GM18907 (cell line): Measurements from ENCODE around the gene PPFIBP2.

ENCODE experiments used
- ATAC-seq: cut with Tn5 transposase; IDR thresholded peaks from one replicate; pipeline ENCODE4 v1.9.1; 2021; ENCODE audit warnings: mild to moderate bottlenecking, moderate library complexity; ENCODE audit not compliant: unreplicated experiment

Gene PPFIBP2

GRCh38 chr11:7548659-7549274, 35.0 kb downstream of the PPFIBP2 start:
- peak; percentile 92 for ATAC-seq

GRCh38 chr11:7549681-7550080, 35.9 kb downstream of the PPFIBP2 start:
- no peak for ATAC-seq

- no peak for ATAC-seq
These were observed 37.8 kb downstream of the PPFIBP2 start for GRCh38 chr11:7551571-7551970.

- no peak for ATAC-seq
These were observed 38.9 kb downstream of the PPFIBP2 start for GRCh38 chr11:7552666-7553065.

- ATAC-seq, result no peak
These were observed 41.4 kb downstream of the PPFIBP2 start for GRCh38 chr11:7555052-7555699.

- no peak for ATAC-seq
These were observed 44.2 kb downstream of the PPFIBP2 start for GRCh38 chr11:7558046-7558445.

- ATAC-seq, result peak; percentile 74
These were observed 45.8 kb downstream of the PPFIBP2 start for GRCh38 chr11:7559398-7560283.

GRCh38 chr11:7561562-7561961, 47.8 kb downstream of the PPFIBP2 start:
- ATAC-seq, result no peak

- no peak for ATAC-seq
These were observed 49.5 kb downstream of the PPFIBP2 start for GRCh38 chr11:7563281-7563680.

GRCh38 chr11:7564803-7565202, 51.0 kb downstream of the PPFIBP2 start:
- no peak for ATAC-seq

GRCh38 chr11:7567311-7567710, 53.5 kb downstream of the PPFIBP2 start:
- ATAC-seq, result no peak

- ATAC-seq, result no peak
These were observed 55.2 kb downstream of the PPFIBP2 start for GRCh38 chr11:7569044-7569443.

- ATAC-seq, result no peak
These were observed 56.4 kb downstream of the PPFIBP2 start for GRCh38 chr11:7570241-7570640.

GRCh38 chr11:7570938-7571521, 57.2 kb downstream of the PPFIBP2 start:
- no peak for ATAC-seq

GRCh38 chr11:7571640-7572000, 57.8 kb downstream of the PPFIBP2 start:
- no peak for ATAC-seq

GRCh38 chr11:7572001-7572712, 58.4 kb downstream of the PPFIBP2 start:
- ATAC-seq, result no peak

GRCh38 chr11:7573193-7573557, 59.4 kb downstream of the PPFIBP2 start:
- ATAC-seq, result no peak

- no peak for ATAC-seq
These were observed 59.9 kb downstream of the PPFIBP2 start for GRCh38 chr11:7573558-7574296.

GRCh38 chr11:7574491-7575130, 60.8 kb downstream of the PPFIBP2 start:
- no peak for ATAC-seq
